Measurements from ENCODE around the gene EMID1.

Gene EMID1

DNA sequence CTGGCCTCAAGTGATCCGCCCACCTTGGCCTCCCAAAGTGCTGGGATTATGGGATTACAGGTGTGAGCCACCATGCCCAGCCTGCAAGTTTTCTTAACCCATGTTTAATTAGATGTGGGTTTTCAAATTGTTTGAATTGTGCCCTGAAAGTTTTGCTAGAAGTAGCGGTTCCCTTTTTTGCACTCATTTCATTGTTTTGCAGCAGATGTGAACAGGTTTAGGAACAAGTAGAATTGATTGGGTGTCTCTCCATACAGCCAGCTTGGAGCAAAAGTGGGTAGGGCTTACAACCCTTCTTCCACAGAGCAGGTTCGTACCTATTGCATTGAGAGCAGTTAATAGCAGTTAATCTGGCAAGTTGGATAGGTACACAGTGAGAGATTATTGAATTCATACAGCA, 78.5 kb downstream of the EMID1 start:
- ChIA-PET CTCF (no interaction called here), POLR2A (no interaction called here)
- TF ChIP-seq ZNF837 (tag by site-specific recombination; IDR thresholded peaks at IDR 0.05), result no peak
- TF ChIP-seq HOXC10 (CRISPR knock-in tag; IDR thresholded peaks at IDR 0.05), result no peak
- TF ChIP-seq ZNF146 (tag by site-specific recombination; IDR thresholded peaks at IDR 0.05), result no peak
- no peak for TF ChIP-seq ZNF157 (tag by site-specific recombination; IDR thresholded peaks at IDR 0.05)
- no peak for TF ChIP-seq ZNF843 (tag by site-specific recombination; IDR thresholded peaks at IDR 0.05)
- no peak for TF ChIP-seq ZNF785 (tag by site-specific recombination; IDR thresholded peaks at IDR 0.05)
- no peak for TF ChIP-seq ZNF23 (tag by site-specific recombination; IDR thresholded peaks at IDR 0.05; ENCODE audit: borderline replicate concordance)
- no peak for TF ChIP-seq ZNF274 (IDR thresholded peaks at IDR 0.05; ENCODE audit: low read length)
- no peak for TF ChIP-seq ZNF274 (tag by site-specific recombination; IDR thresholded peaks at IDR 0.05; ENCODE audit: borderline replicate concordance)
- no peak for TF ChIP-seq ZNF239 (tag by site-specific recombination; IDR thresholded peaks at IDR 0.05)
- TF ChIP-seq OSR2 (tag by site-specific recombination; IDR thresholded peaks at IDR 0.05), result no peak
- TF ChIP-seq ZNF654 (tag by site-specific recombination; IDR thresholded peaks at IDR 0.05; ENCODE audit: low read depth), result no peak
- TF ChIP-seq ZNF324 (tag by site-specific recombination; IDR thresholded peaks at IDR 0.05), result no peak
- TF ChIP-seq ZNF510 (tag by site-specific recombination; IDR thresholded peaks at IDR 0.05; ENCODE audit: insufficient replicate concordance), result no peak
- no peak for TF ChIP-seq ZBTB21 (tag by site-specific recombination; IDR thresholded peaks at IDR 0.05)
- Histone ChIP-seq H3K4me1 (ENCODE audit: control insufficient read depth, insufficient read depth, low read length) (no peaks in the 10 kb centered on the region), H3K36me3 (ENCODE audit: control insufficient read depth in 2 of 2, insufficient read depth in 1 of 2, low read length in 2 of 2) (peaks cover 95 to 97% of the 10 kb centered on the region in 2 experiments), H3K27ac (ENCODE audit: extremely low read depth, low read depth, low read length) (no peak overlapping the region), H3K9me3 (ENCODE audit: control insufficient read depth, insufficient read depth, low read depth, low read length) (no peaks in the 10 kb centered on the region), H3K4me3 (ENCODE audit: low read depth, low read length) (no peak overlapping the region)

DNA sequence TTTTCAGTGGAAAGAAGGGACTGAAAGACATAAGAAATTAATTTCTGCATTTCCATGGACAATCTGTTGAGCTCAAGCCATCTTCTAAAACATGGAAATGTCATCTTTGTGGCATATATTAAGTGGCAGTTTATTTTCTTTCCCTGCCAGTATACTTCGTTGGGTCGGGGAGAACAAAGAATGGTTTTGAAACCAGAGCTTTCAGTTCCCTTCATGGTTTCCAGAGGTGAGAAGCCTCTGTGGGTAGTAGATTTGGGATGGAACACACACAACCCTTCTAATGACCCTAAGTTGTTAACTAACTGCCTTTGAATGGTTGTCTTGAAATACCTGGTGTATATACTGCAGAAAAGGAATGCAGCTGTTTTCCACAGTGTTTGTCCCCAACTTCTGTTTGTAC, 83.1 kb downstream of the EMID1 start:
- ChIA-PET CTCF (interaction anchor here (0.5 to 2.8 kb wide), 2 partner anchors 12 to 24 kb away, joined by 3 to 6 read pairs; no protein-coding TSS in a partner anchor), POLR2A (interaction anchor here (1.8 kb wide), 1 partner anchor 9 kb away, joined by 4 read pairs; no protein-coding TSS in a partner anchor)
- Histone ChIP-seq H3K4me3 (ENCODE audit: low read depth, low read length) (no peak overlapping the region), H3K4me1 (ENCODE audit: control insufficient read depth, insufficient read depth, low read length) (no peaks in the 10 kb centered on the region), H3K36me3 (ENCODE audit: control insufficient read depth in 2 of 2, insufficient read depth in 1 of 2, low read length in 2 of 2) (peaks cover 100% of the 10 kb centered on the region in 2 experiments), H3K27ac (ENCODE audit: extremely low read depth, low read depth, low read length) (peak overlapping the region; percentile 45; the same call in 1 of the 2 replicates), H3K9me3 (ENCODE audit: control insufficient read depth, insufficient read depth, low read depth, low read length) (no peaks in the 10 kb centered on the region)
- no peak for TF ChIP-seq ZNF157 (tag by site-specific recombination; IDR thresholded peaks at IDR 0.05)
- TF ChIP-seq, protein P1, sequence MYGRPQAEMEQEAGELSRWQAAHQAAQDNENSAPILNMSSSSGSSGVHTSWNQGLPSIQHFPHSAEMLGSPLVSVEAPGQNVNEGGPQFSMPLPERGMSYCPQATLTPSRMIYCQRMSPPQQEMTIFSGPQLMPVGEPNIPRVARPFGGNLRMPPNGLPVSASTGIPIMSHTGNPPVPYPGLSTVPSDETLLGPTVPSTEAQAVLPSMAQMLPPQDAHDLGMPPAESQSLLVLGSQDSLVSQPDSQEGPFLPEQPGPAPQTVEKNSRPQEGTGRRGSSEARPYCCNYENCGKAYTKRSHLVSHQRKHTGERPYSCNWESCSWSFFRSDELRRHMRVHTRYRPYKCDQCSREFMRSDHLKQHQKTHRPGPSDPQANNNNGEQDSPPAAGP (tag by site-specific recombination; IDR thresholded peaks at IDR 0.05), result no peak
- TF ChIP-seq, protein P2, sequence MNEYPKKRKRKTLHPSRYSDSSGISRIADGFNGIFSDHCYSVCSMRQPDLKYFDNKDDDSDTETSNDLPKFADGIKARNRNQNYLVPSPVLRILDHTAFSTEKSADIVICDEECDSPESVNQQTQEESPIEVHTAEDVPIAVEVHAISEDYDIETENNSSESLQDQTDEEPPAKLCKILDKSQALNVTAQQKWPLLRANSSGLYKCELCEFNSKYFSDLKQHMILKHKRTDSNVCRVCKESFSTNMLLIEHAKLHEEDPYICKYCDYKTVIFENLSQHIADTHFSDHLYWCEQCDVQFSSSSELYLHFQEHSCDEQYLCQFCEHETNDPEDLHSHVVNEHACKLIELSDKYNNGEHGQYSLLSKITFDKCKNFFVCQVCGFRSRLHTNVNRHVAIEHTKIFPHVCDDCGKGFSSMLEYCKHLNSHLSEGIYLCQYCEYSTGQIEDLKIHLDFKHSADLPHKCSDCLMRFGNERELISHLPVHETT (tag by site-specific recombination; IDR thresholded peaks at IDR 0.05), result no peak

DNA sequence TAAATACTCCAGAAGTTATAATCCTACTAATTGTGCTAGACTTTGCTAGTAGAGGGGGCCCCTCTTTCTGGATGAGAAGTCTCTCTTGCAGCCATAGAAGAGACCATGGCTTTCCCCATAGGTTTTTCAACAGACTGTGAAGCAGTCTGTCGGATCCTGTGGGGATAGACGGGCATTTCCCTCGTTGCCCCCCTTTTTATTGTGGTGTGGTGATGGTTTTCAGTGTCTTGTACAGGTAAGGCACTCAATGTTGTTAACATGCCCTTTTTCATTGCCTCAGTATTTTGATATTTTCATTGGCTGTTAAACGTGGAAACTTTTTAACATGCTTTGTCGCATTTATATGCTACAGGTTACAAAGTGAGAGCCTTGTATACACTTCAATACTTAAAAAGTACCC, 84.4 kb downstream of the EMID1 start:
- no peak overlapping the region for H3K4me3 ChIP-seq (ENCODE audit: low read depth, low read length)
- H3K36me3 ChIP-seq (ENCODE audit: control insufficient read depth in 2 of 2, insufficient read depth in 1 of 2, low read length in 2 of 2), result peaks cover 99 to 100% of the 10 kb centered on the region in 2 experiments
- ChIA-PET CTCF (no interaction called here), POLR2A (no interaction called here)
- no peaks in the 10 kb centered on the region for H3K4me1 ChIP-seq (ENCODE audit: control insufficient read depth, insufficient read depth, low read length)
- TF ChIP-seq ZNF24 (tag by site-specific recombination; IDR thresholded peaks at IDR 0.05), result no peak
- TF ChIP-seq, protein P3, sequence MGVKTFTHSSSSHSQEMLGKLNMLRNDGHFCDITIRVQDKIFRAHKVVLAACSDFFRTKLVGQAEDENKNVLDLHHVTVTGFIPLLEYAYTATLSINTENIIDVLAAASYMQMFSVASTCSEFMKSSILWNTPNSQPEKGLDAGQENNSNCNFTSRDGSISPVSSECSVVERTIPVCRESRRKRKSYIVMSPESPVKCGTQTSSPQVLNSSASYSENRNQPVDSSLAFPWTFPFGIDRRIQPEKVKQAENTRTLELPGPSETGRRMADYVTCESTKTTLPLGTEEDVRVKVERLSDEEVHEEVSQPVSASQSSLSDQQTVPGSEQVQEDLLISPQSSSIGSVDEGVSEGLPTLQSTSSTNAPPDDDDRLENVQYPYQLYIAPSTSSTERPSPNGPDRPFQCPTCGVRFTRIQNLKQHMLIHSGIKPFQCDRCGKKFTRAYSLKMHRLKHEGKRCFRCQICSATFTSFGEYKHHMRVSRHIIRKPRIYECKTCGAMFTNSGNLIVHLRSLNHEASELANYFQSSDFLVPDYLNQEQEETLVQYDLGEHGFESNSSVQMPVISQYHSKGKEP (tag by site-specific recombination; IDR thresholded peaks at IDR 0.05), result no peak
- TF ChIP-seq, protein P4, sequence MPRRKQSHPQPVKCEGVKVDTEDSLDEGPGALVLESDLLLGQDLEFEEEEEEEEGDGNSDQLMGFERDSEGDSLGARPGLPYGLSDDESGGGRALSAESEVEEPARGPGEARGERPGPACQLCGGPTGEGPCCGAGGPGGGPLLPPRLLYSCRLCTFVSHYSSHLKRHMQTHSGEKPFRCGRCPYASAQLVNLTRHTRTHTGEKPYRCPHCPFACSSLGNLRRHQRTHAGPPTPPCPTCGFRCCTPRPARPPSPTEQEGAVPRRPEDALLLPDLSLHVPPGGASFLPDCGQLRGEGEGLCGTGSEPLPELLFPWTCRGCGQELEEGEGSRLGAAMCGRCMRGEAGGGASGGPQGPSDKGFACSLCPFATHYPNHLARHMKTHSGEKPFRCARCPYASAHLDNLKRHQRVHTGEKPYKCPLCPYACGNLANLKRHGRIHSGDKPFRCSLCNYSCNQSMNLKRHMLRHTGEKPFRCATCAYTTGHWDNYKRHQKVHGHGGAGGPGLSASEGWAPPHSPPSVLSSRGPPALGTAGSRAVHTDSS (tag by site-specific recombination; IDR thresholded peaks at IDR 0.05), result no peak
- no peak for TF ChIP-seq ZNF626 (tag by site-specific recombination; IDR thresholded peaks at IDR 0.05)
- TF ChIP-seq ZNF416 (tag by site-specific recombination; IDR thresholded peaks at IDR 0.05), result no peak
- TF ChIP-seq, protein P1 (tag by site-specific recombination; IDR thresholded peaks at IDR 0.05), result no peak
- TF ChIP-seq, protein P5, sequence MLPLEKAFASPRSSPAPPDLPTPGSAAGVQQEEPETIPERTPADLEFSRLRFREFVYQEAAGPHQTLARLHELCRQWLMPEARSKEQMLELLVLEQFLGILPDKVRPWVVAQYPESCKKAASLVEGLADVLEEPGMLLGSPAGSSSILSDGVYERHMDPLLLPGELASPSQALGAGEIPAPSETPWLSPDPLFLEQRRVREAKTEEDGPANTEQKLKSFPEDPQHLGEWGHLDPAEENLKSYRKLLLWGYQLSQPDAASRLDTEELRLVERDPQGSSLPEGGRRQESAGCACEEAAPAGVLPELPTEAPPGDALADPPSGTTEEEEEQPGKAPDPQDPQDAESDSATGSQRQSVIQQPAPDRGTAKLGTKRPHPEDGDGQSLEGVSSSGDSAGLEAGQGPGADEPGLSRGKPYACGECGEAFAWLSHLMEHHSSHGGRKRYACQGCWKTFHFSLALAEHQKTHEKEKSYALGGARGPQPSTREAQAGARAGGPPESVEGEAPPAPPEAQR (tag by site-specific recombination; IDR thresholded peaks at IDR 0.05), result no peak
- TF ChIP-seq PRDM1 (tag by site-specific recombination; IDR thresholded peaks at IDR 0.05), result no peak
- TF ChIP-seq ZNF514 (tag by site-specific recombination; IDR thresholded peaks at IDR 0.05), result no peak
- H3K27ac ChIP-seq (ENCODE audit: extremely low read depth, low read depth, low read length), result no peak overlapping the region
- no peaks in the 10 kb centered on the region for H3K9me3 ChIP-seq (ENCODE audit: control insufficient read depth, insufficient read depth, low read depth, low read length)
